ENCODE measurements around the gene AFTPH. TPM values are rescaled to one million over a fixed set of nuclear protein-coding genes. Genes with fewer than 3 reads are reported as not detected.
A peak's percentile ranks its signal among the peaks of the same experiment; 100 is the strongest.

Gene AFTPH
- total RNA-seq, 2 experiments from 2014 or later, result 32.3 to 35.2 TPM

GRCh38 chr2:64501946-64502345 lies 22.2 kb upstream of the AFTPH start:
- H3K36me3 Mint-ChIP-seq (ENCODE audit: low read depth), result no peaks in the 10 kb centered on the region
- DNase-seq, result no peak
- POLR2A ChIA-PET, result no interaction called here
- peaks cover 7% of the 10 kb centered on the region for H3K27me3 Mint-ChIP-seq
- no peak for ATAC-seq
- H3K4me1 Mint-ChIP-seq, result peaks cover 5% of the 10 kb centered on the region
- intact Hi-C loops (cut with DNase I, micrococcal nuclease), result no loop called here
- H3K4me3 Mint-ChIP-seq, result no peak overlapping the region
- CTCF ChIA-PET, result interaction anchor here (0.6 to 5.9 kb wide), 7 partner anchors 8 to 171 kb away, joined by 3 to 40 read pairs (median 4); no protein-coding TSS in a partner anchor
- H3K27ac Mint-ChIP-seq, result no peak overlapping the region
- no peaks in the 10 kb centered on the region for H3K9me3 Mint-ChIP-seq (ENCODE audit: low read depth)

DNA sequence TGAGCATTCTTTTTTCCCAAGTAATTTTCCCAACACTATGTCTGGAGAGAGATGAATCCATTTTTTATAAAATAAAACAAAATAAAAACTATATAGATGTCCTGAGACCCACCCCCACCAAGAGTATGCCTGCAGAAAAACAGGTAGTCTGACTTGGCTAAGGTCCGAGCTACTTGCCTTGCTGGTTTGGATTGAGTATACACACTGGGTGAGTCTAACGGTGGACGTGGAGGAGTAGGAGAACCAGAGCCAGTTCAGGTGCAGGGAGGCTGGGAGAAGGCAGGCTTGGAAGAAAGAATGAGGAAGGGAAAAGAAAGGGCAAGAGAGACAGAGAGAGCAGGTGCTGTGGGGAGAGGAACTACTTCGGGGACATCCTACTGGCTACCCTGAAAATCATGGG lies 21.3 kb upstream of the AFTPH start:
- ChIA-PET POLR2A (interaction anchor here (0.7 kb wide), 1 partner anchor 190 kb away, joined by 3 read pairs; no protein-coding TSS in a partner anchor), CTCF (interaction anchor here (0.6 to 2.5 kb wide), 7 partner anchors 11 to 420 kb away, joined by 3 to 12 read pairs (median 4); no protein-coding TSS in a partner anchor)
- intact Hi-C loops (cut with DNase I, micrococcal nuclease), result no loop called here
- peaks cover 5% of the 10 kb centered on the region for H3K4me1 Mint-ChIP-seq
- ATAC-seq, result no peak
- peaks cover 5% of the 10 kb centered on the region for H3K27me3 Mint-ChIP-seq
- no peak for DNase-seq
- no peaks in the 10 kb centered on the region for H3K9me3 Mint-ChIP-seq (ENCODE audit: low read depth)
- no peak overlapping the region for H3K4me3 Mint-ChIP-seq
- H3K36me3 Mint-ChIP-seq (ENCODE audit: low read depth), result no peaks in the 10 kb centered on the region
- H3K27ac Mint-ChIP-seq, result no peak overlapping the region

- no peaks in the 10 kb centered on the region for H3K4me1 Mint-ChIP-seq
- no peaks in the 10 kb centered on the region for H3K36me3 Mint-ChIP-seq (ENCODE audit: low read depth)
- ATAC-seq, result no peak
- H3K4me3 Mint-ChIP-seq, result no peak overlapping the region
- peaks cover 5% of the 10 kb centered on the region for H3K27me3 Mint-ChIP-seq
- H3K9me3 Mint-ChIP-seq (ENCODE audit: low read depth), result no peaks in the 10 kb centered on the region
- H3K27ac Mint-ChIP-seq, result no peak overlapping the region
- no peak for DNase-seq
- ChIA-PET CTCF (interaction anchor here (0.5 to 1.3 kb wide), 4 partner anchors 17 to 504 kb away, joined by 3 to 4 read pairs (median 3); no protein-coding TSS in a partner anchor), POLR2A (no interaction called here)
- intact Hi-C loops (cut with DNase I, micrococcal nuclease), result no loop called here
These were observed 19.1 kb upstream of the AFTPH start for GRCh38 chr2:64504774-64505720.

DNA sequence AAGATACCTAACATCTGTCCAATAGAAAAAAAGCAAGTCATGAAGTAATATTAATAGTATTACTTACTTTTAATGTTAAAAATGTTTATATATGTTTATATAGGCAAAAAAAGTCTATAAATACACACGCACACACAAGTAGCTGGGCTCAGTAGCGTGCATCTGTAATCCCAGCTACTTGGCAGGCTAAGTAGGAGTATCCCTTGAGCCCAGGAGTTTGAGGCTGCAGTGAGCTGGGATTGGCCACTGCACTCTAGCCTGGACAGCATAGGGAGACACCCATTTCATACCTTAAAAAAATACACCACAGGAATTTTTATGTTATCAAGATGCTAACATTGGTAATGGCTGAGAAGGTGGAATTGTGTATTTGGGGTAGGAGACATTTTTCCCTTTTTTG lies 17.4 kb upstream of the AFTPH start:
- Mint-ChIP-seq H3K4me1 (no peaks in the 10 kb centered on the region), H3K9me3 (ENCODE audit: low read depth) (no peaks in the 10 kb centered on the region), H3K4me3 (no peak overlapping the region), H3K27me3 (peaks cover 3% of the 10 kb centered on the region), H3K36me3 (ENCODE audit: low read depth) (no peaks in the 10 kb centered on the region), H3K27ac (no peak overlapping the region)
- DNase-seq, result no peak
- intact Hi-C loops (cut with DNase I, micrococcal nuclease), result no loop called here
- POLR2A ChIA-PET, result no interaction called here
- no peak for ATAC-seq
- CTCF ChIA-PET, result interaction anchor here (1.0 kb wide), 1 partner anchor 16 kb away, joined by 6 read pairs; no protein-coding TSS in a partner anchor

DNA sequence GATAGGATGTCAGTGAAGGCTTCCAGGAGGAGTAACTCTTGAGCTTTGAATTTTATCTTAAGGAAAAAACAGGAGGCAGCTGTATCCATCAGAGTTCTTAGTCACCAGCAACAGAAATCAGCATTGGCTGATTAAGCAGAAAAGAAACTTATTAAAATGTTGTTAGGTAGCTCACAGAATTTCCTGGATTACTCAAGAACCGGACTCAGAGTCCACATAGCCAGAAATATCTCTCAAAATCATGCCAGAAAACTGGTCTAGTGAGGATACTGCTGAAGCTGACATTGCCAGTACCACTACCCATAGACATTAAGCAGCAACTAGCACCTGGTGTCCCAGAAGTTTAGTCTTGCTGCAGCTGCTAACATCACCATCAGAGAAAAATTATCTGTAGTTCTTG lies 10.1 kb upstream of the AFTPH start:
- ChIA-PET POLR2A (no interaction called here), CTCF (interaction anchor here (0.7 to 1.9 kb wide), 6 partner anchors 9 to 183 kb away, joined by 3 to 13 read pairs (median 4); partner anchors contain the start of gene AFTPH)
- Mint-ChIP-seq H3K27ac (no peak overlapping the region), H3K4me1 (no peaks in the 10 kb centered on the region), H3K36me3 (ENCODE audit: low read depth) (no peaks in the 10 kb centered on the region), H3K4me3 (no peak overlapping the region), H3K27me3 (no peaks in the 10 kb centered on the region), H3K9me3 (ENCODE audit: low read depth) (no peaks in the 10 kb centered on the region)
- DNase-seq (no peak), ATAC-seq (no peak)
- intact Hi-C loops (cut with DNase I, micrococcal nuclease), result no loop called here

GRCh38 chr2:64515086-64515485 lies 9.0 kb upstream of the AFTPH start:
- no peak overlapping the region for H3K4me3 Mint-ChIP-seq
- H3K27me3 Mint-ChIP-seq, result no peaks in the 10 kb centered on the region
- H3K27ac Mint-ChIP-seq, result no peak overlapping the region
- ChIA-PET POLR2A (no interaction called here), CTCF (interaction anchor here (0.5 to 1.9 kb wide), 7 partner anchors 8 to 369 kb away, joined by 3 to 13 read pairs (median 5); partner anchors contain the start of gene AFTPH)
- ATAC-seq, result no peak
- no peaks in the 10 kb centered on the region for H3K4me1 Mint-ChIP-seq
- intact Hi-C loops (cut with DNase I, micrococcal nuclease), result no loop called here
- H3K9me3 Mint-ChIP-seq (ENCODE audit: low read depth), result no peaks in the 10 kb centered on the region
- DNase-seq, result no peak
- H3K36me3 Mint-ChIP-seq (ENCODE audit: low read depth), result no peaks in the 10 kb centered on the region

DNA sequence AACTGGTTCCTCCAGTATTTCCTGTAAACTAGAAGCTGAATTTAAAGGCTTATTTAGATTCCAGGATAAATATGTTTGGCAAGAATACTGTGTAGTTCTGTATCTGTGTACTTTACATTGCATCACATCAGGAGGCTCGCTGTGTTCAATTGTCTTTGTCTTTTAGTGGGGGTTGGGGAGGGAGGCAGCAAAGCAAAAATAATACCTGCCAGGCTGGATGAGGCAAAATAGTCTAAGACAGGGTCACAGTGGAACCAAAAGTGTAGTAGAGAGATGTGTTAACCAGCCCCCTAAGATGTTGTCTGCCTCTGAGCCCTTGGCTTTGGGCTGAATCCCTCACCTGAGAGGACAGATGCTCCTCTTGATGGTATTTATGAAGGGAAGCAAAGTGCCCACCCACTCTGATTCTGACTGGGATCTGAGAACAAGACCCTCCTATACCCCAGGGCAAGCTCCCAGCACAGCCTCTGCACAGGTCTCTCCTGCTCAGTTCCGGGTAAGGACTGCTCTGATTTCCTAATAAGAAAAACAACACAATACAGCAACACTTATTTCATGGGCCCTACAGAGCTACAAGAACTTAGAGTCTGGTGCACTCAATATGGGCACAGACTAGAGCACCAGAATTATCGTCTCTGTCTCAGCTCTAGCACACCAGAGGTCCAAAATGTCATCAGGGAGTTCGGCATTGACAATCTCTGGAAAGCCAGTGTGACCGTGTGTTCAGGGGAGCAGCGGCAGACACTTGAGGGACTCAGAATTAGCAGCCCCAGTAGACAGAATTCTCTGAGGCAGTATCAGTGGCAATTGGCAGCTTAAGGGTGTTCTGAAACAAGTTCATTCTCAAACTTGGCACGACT lies 7.2 kb upstream of the AFTPH start:
- Mint-ChIP-seq H3K27ac (no peak overlapping the region), H3K9me3 (ENCODE audit: low read depth) (no peaks in the 10 kb centered on the region), H3K4me1 (no peaks in the 10 kb centered on the region), H3K27me3 (no peaks in the 10 kb centered on the region), H3K4me3 (no peak overlapping the region), H3K36me3 (ENCODE audit: low read depth) (no peaks in the 10 kb centered on the region)
- no peak for DNase-seq
- ATAC-seq, result no peak
- POLR2A ChIA-PET, result no interaction called here
- intact Hi-C loops (cut with DNase I, micrococcal nuclease), result no loop called here
- CTCF ChIA-PET, result interaction anchor here (0.7 to 2.1 kb wide), 4 partner anchors 44 to 198 kb away, joined by 3 to 8 read pairs (median 5); no protein-coding TSS in a partner anchor

- no peaks in the 10 kb centered on the region for H3K36me3 Mint-ChIP-seq (ENCODE audit: low read depth)
- intact Hi-C loops (cut with DNase I, micrococcal nuclease), result no loop called here
These were observed 6.6 kb upstream of the AFTPH start for GRCh38 chr2:64517511-64517884.

GRCh38 chr2:64522843-64523428 lies 1.2 kb upstream of the AFTPH start:
- Mint-ChIP-seq H3K9me3 (ENCODE audit: low read depth) (no peaks in the 10 kb centered on the region), H3K27ac (peak overlapping the region; percentile 96), H3K4me1 (peaks cover 23% of the 10 kb centered on the region), H3K27me3 (no peaks in the 10 kb centered on the region), H3K36me3 (ENCODE audit: low read depth) (no peaks in the 10 kb centered on the region), H3K4me3 (peak overlapping the region; percentile 95)
- DNase-seq, result peak; percentile 84
- intact Hi-C loops (cut with DNase I, micrococcal nuclease), result loop anchor here (1.0 to 5.0 kb wide), 10 partner anchors 32 to 909 kb away; partner anchors contain the start of genes ACTR2 (in 1 of the 2) and SPRED2 (in 1 of the 2)
- ChIA-PET CTCF (interaction anchor here (0.6 to 3.5 kb wide), 57 partner anchors 9 to 533 kb away, joined by 3 to 74 read pairs (median 4); partner anchors contain the start of gene CEP68), POLR2A (interaction anchor here (0.6 to 1.6 kb wide), 11 partner anchors 42 to 934 kb away, joined by 3 to 7 read pairs (median 4); partner anchors contain the start of genes CEP68, MDH1, RAB1A and WDPCP)
- ATAC-seq, result peak; percentile 13

More at GRCh38 chr2:64517511-64517884, 6.6 kb upstream of the AFTPH start:
- ChIA-PET POLR2A (no interaction called here), CTCF (interaction anchor here (2.0 to 2.1 kb wide), 2 partner anchors 43 to 187 kb away, joined by 7 to 8 read pairs; no protein-coding TSS in a partner anchor)
- Mint-ChIP-seq H3K27ac (no peak overlapping the region), H3K4me1 (peaks cover 2% of the 10 kb centered on the region), H3K9me3 (ENCODE audit: low read depth) (no peaks in the 10 kb centered on the region), H3K4me3 (no peak overlapping the region), H3K27me3 (no peaks in the 10 kb centered on the region)
- DNase-seq (no peak), ATAC-seq (no peak)

DNA sequence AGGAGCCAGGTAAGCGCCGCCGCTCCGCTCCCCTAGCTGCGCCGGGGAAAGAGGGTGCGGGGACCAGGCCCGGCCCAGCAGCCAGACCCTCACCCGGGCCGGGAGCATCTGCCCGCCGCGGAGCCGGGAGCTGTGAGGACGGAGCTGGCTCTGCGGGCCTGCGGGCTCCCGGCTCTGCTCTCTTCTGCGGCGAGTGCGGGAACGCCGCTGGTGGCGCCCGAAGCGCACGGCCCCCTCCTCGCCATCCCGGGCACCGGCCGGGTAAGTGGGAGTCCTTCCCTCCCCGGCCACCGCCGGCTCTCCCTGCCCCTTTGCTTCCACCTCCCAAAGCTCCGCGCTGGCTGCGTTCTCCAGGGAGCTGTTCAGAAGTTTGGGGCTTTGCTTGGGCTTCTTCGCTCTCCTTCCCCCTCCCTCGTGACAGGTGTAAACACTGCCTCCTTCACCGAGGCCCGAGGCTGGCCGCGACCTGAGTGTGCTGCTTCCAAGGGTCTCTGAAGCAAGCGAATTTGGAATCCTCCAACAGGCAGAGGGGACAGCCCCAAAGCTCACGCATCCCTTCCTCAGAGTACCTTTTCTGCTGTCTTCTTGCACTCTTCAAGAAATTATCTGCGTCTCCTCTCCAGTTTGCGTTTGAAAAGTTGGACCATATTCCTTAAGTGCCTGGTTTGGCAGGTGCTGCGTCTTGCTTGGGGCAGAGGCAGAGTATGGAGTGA lies 632 bp downstream of the AFTPH start:
- no peaks in the 10 kb centered on the region for H3K9me3 Mint-ChIP-seq (ENCODE audit: low read depth)
- POLR2A ChIA-PET, result interaction anchor here (1.0 to 1.6 kb wide), 7 partner anchors 124 to 605 kb away, joined by 3 to 8 read pairs (median 4); partner anchors contain the start of genes RAB1A and SERTAD2
- intact Hi-C loops (cut with DNase I, micrococcal nuclease), result loop anchor here (1.0 to 5.0 kb wide), 24 partner anchors 10 to 936 kb away; partner anchors contain the start of genes ACTR2 (in 2 of the 2), CEP68 (in 2 of the 2), SERTAD2 (in 2 of the 2) and MDH1 (in 1 of the 2)
- H3K4me3 Mint-ChIP-seq, result peak overlapping the region; percentile 95
- H3K4me1 Mint-ChIP-seq, result peaks cover 33% of the 10 kb centered on the region
- no peaks in the 10 kb centered on the region for H3K27me3 Mint-ChIP-seq
- peak overlapping the region; percentile 100 for H3K27ac Mint-ChIP-seq
- DNase-seq, result peak; percentile 64
- CTCF ChIA-PET, result interaction anchor here (0.6 to 3.5 kb wide), 27 partner anchors 9 to 531 kb away, joined by 3 to 74 read pairs (median 5); partner anchors contain the start of gene CEP68
- peak; percentile 14 for ATAC-seq
- H3K36me3 Mint-ChIP-seq (ENCODE audit: low read depth), result peaks cover 3% of the 10 kb centered on the region
